HG02885 (cell line): Measurements from ENCODE around the gene CD3E.
"Not testable (repeated sequence)": the region's sequence is repeated elsewhere in the genome, so short reads cannot be mapped to it uniquely, and the experiment has no call there.

Source experiments
- ATAC-seq: cut with Tn5 transposase; IDR thresholded peaks from one replicate; pipeline ENCODE4 v1.9.1; 2021; ENCODE audit warnings: mild to moderate bottlenecking; ENCODE audit not compliant: unreplicated experiment, poor library complexity

CD3E gene

DNA sequence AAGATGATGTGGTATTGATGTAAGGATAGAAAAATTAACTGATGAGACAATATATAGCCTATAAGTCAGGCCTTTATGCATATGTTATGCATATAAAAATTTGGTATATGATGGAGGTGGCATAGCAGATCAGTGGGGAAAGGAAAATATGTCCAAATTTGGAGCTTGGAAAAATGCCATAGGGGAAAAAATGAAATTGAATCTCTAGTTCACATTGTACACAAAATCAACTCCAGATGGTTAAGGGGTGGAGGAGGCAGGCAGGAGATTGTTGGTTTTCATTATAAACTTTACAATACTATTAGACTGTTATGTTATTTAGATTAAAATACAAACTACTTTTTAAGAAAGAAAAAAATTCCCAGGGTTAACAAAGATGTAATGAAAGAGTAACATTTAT is 15.1 kb upstream of the CD3E start:
- ATAC-seq, result no peak

DNA sequence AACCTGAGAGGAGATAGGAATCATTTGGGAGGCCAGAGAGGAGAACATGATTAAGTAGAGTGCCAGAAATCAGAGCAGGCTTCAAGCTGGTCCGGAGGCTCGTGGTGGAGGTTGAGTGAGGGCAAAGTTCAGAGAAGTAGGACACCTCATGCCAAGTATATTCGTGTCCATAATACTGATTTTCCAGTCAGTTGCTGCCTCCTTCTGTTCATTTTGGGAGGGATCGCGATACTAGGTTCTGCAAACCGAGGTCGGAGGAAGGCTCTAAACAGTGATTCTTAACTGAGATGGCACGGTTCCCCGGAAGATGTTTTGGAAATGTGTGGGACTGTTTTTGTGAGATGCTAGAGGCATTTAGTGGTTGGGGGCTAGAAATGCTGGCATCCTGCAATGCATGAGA is 13.6 kb upstream of the CD3E start:
- ATAC-seq, result no peak

DNA sequence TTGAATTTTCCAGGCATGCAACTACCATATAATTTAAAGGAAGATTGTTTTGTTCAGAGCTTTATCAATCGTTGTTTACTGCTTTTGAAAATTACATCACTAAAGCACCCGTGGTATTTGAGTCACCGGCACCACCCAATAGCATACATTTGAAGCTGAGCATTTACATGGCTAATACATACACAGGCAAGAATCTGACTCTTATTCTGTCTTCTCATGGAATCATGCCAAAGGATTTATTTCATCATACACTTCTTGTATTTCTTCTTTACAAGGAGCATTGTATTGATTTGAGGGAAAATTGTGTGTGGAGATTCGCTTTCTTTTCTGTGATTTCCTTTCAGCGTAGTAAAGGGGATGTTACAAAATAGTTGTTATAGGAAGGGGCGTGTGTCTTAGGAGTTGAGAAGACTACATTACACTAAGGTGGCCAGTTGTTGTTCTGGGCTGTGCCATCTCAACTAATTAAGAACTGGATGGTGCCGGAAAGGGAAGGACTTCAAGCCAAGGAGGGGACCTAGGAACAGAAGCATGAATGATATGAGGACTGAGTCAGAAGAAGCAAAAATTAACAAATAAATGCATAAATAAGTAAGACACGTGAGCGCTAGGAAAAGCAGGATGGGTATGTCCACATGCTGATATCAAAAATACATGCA is 12.9 kb upstream of the CD3E start:
- no peak for ATAC-seq

DNA sequence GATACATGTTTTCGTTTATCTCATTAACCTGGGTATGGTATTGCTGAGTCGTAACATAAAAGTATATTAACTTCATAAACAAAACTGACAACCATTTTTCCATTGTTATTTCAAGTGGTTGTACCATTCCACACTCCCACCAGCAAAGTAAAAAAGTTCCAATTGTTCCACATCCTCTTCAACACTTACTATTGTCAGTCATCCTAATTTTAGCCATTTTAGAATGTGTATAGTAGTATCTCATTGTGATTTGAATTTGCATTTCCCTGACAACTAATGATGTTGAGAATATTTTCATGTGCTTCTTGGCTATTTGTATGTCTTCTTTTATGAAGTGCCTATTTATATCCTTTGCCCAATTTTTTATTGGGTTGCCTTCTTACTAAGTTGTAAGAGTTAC is 10.5 kb upstream of the CD3E start:
- ATAC-seq, result no peak

DNA sequence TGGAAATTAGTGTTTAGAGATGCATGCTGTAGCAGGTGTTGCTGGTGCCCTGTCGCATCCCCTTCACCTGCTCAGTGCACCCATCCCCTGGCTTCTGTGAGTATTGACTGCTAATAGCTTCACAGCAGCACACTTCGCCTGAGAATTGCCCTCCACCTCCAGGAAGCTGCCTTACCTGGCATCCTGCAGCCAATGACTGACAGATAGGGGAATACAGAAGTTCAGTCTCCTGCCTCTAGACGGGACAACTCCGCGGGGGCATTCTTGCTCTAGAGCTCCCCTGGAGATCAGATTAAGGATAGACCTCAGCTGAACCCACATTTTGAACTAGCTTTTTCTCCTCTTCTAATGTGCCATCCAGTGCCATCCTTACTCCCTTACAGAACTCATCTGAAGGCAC is 9.3 kb upstream of the CD3E start:
- ATAC-seq, result no peak

DNA sequence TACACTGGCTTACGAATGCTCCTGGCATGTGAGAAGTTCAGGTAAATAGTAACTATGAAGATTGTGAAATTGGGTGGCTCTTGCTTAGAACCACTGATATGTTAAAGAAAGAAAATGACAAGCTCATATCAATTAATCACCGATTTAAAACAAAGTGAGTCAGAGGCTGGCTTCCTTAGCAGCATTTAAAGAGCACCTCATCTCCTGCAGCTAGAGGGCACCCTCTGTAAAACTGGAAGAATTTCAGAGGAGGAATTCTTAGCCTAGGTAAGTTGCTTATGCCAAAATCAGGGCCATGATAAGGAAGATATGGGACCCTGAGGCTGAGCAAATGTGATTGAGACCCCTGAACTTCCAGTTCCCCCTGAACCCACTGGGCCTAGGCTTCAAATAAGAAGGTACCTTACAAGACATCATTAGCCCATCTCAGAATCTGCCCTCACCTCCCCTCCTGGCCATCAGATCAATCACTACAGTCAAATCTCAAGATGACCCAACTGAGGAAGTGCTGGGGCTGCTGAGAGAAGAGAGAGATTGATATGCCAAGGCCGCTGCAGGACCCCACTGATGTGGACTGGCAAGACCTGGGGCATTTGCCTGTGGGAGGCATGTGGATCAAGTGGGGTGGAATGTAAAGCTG is 8.6 kb upstream of the CD3E start:
- ATAC-seq, result no peak

DNA sequence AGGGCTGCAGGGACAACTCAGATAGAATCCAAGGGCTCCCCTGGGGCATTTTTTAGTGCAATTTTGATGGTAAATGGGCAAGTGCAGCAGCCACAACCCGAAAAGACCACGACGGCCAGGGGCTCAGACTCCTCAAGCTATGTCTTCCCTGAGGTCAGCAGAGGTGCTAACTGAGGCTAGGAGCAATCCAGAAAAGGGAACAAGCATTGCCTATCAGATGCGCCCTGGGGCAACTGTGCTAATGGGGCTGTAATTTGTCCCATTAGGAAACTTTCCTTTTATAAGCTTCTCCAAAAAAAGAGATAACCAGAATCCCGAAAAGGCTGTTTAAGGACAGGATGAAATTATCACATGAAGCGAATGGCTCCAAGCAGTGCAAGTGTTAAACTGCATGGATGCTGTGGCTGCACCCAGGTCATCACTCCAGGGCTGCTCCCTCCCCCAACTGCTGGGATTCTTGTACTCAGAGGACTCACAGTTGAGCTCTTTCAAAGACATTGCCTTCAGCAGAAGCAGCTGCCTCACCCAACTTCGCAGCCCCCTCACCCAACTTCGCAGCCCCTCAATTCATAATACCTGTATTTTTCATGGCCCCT is 2.8 kb upstream of the CD3E start:
- ATAC-seq, result no peak

DNA sequence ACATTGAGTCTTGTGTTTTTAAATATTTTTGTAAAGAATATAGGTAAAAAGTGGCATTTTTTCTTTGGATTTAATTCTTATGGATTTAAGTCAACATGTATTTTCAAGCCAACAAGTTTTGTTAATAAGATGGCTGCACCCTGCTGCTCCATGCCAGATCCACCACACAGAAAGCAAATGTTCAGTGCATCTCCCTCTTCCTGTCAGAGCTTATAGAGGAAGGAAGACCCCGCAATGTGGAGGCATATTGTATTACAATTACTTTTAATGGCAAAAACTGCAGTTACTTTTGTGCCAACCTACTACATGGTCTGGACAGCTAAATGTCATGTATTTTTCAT is 333 bp upstream of the CD3E start:
- no peak for ATAC-seq

DNA sequence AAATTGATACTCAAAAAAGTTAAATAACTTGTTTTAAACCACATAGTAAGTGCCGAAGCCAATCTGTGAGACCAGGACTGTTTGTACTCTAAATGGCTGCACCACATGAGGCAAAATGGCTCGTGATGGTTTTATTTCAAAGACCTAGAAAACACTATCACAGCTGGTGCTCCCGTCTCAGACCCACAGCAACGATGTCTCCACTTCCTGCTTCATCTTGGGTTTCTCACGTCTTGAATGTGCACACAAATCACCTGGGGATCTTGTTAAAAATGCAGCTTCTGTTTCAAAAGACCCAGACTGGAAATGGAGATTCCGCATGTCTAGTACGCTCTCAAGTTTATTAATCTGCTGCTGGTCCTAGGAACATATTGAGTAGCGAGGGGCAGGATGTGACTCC is 1.2 kb downstream of the CD3E start:
- no peak for ATAC-seq

DNA sequence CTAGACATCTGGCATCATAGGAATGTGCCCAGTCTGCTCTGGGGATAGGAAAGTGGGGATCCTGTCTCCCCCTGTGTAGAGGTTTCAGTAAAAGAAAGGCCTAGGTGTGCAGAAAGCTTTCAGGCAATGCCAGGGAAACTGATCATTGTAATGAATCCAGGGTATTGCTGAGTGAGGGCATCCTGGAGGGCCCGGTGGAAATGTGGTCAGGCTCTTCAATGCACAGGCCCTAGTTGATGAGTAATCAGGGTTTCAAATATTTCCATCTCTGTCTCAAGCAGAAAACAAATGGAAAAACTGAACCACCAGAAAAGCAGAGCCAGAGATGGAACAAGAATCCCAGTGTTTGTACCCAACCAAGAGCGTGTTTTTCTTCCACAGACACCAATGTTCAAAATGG is 2.0 kb downstream of the CD3E start:
- no peak for ATAC-seq

DNA sequence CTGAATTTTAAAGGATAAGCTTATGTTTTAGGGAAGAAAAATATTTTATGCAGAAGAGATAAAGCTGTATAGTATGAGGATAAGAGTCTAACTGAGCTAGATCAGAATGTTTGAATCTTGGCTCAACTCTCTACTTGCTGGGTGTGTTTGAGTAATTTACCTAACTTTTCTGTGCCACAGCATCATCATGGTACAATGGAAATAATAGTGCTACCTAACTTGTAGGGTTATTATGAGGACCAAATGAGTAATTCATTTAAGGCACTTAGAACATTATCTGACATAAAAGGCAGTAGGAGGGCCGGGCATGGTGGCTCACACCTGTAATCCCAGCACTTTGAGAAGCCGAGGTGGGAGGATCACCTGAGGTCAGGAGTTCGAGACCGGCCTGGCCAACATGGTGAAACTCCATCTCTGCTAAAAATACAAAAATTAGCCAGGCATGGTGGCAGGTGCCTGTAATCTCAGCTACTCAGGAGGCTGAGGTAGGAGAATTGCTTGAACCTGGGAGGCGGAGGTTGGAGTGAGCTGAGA is 4.5 kb downstream of the CD3E start:
- not testable (repeated sequence) for ATAC-seq

DNA sequence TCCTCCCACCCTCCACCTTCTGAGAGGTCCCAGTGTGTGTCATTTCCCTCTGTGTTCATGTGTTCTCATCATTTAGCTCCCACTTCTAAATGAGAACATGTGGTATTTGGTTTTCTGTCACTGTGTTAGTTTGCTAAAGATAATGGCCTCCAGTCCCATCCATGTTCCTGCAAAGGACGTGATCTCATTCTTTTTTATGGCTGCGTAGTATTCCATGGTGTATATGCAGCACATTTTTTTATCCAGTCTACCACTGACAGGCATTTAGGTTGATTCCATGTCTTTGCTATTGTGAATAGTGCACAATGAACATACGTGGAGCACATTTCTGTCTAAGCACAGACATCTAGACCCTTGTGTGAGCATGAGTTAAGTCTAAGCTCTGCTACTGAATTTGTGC is 5.7 kb downstream of the CD3E start:
- no peak for ATAC-seq

DNA sequence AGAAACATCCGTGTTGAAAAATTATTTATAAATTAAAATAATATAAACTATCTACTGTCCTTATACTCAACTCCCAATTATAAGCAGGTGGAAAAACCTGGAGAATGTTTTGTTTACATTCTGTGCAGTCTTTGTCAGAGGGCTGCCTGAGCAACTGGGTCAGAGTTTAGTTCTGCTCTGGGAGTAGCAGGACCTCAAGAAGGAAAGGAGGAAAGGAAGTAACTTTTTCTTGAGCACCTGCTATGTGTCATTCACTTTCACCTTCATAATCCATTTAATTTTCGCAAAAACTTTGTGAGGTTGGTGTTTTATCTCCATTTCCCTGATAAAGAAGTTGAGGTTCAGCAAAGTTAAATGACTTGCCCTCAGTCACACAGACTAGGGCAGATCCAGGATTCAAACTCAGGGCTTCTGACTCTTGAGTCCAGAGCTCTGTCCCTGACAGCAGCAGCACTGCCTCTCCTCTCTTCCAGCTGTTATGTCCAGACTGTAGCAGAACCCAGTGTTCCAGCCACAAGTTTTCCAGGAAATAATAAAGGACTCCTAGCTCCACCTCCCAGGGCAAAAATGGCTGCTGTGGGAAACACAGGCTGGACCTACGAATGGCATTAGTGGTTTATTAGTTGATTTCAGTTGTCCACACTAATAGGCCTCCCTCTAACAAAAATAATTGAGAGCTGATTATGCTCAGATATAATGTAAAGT is 6.4 kb downstream of the CD3E start:
- ATAC-seq, result no peak

DNA sequence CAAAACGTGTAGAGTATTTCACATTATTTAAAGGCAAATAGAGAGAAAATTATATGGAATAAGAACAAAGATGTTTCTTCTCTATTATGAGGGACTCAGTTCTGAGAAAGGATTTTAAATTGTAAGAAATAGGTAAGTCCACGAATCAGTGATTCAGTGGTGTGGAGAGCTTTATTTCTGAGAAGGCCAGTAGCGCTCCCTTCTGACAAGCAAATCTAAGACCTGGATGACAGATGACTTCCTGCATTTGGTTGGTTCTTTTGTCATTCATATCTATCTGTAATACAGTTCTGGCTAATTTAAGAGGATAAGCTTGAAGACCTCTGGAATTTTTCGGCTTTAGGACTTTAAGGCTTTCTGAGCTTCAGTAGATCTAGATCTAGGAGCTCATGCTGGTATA is 7.0 kb downstream of the CD3E start:
- ATAC-seq, result no peak

DNA sequence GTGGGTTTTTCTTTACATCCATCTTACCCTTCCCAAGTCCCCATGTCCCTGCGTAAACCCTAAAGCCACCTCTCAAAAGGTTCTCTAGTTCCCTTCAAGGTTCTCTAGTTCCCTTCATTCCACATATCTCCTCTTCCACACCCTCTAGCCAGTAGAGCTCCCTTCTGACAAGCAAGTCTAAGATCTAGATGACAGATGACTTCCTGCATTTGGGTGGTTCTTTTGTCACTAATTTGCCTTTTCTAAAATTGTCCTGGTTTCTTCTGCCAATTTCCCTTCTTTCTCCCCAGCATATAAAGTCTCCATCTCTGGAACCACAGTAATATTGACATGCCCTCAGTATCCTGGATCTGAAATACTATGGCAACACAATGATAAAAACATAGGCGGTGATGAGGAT is 7.8 kb downstream of the CD3E start:
- no peak for ATAC-seq

DNA sequence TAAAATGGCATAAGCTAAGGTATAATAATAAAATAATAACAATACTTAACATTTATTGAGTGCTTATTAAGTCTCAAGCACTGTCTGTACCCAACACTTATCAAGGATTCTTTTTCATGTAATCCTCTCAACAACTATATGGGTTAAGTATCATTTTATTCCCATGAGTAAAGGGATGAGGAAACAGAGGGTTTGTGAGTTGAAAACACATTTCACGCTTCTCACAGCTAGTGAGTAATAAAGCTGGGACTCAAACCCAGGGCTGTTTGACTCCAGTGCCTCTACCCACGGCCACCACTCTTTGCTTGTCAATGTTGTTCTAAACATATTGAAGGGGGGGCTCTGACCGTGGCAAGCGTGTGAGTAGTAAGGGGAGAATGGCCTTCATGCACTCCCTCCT is 8.7 kb downstream of the CD3E start:
- ATAC-seq, result no peak

DNA sequence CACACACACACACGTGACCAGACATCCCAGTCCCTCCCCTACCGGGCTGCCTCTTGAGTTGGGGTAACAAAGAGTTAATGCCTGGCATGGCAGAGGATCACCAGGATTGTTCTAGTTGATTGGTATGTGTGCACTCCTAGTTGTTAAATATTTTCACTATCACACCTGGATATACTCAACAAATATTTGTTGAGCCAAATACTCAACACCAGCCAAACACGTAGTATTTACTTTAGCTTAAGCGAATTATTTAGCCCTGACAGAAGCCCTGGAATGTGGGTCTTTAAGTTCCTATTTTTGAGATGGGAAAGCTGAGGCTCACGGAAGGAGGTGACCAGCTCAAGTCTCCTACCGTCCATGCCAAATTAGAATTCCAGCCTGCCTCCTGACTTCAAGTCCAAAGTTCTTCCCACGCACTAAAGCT is 10.5 kb downstream of the CD3E start:
- no peak for ATAC-seq

DNA sequence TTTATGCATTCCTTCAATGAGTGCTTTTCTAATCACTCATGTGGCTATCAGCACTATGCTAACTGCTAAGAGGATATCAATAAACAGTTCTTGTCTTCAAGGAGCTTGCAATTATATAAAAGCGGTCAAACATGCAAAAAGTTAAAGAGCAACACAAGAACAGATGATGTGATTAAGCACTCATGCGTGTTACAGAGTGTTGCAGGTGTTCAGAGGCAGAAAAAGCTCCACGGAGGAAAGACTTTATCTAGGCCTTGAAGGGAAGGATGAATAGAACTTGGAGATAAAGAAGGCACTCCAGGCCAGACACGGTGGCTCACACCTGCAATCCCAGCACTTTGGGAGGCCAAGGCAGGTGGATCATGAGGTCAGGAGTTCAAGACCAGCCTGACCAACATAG is 13.6 kb downstream of the CD3E start:
- no peak for ATAC-seq

DNA sequence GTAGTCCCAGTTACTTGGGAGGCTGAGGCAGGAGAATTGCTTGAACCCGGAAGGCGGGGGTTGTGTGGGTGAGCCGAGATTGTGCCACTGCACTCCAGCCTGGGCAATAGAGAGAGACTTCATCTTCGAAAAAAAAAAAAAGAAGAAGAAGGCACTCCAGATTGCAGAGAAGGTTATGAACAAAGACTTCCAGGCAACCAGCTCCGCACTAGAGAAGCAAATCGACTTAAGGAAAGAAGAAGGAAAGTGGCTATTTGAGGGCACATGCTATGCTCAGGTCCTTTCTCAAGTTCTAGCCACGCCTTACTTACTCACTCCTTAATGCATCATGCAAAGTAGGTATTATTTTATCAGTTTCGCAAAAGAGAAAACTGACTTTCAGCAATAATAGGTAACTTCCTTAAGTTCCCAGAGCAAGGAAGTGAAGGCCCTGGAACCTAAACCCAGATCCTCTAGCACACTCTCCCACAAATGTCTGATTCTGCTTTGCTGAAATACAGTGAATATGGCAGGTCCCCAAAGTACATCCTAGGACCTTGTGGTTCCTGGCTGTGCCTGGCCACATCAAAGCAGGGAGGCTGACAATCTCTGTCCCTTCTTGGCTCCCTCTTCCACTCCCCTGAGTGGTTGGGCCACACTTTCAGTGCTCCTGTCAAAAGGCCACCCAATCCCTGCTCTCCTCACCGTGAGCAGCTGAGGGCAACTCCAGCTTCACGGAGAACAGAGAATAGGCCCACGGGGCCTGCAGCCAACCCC is 14.2 kb downstream of the CD3E start:
- no peak for ATAC-seq

DNA sequence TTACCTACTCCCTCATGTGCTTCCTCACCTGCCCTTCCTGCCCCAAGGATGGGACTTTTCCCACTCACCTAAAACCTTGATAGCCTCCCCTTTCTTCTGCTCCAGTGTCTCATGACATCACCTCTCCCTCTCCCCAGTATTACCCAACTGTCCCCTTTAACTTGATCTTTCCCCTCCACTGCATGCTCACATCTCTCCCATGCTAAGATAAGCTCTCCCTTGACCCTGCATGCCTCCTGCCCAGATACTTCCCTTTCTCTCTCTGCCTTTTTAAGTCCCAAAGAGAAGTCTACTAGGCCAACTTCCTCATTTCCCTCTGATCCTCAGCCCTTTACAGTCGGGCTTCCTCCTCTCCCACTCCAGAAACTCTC is 14.8 kb downstream of the CD3E start:
- ATAC-seq, result no peak

DNA sequence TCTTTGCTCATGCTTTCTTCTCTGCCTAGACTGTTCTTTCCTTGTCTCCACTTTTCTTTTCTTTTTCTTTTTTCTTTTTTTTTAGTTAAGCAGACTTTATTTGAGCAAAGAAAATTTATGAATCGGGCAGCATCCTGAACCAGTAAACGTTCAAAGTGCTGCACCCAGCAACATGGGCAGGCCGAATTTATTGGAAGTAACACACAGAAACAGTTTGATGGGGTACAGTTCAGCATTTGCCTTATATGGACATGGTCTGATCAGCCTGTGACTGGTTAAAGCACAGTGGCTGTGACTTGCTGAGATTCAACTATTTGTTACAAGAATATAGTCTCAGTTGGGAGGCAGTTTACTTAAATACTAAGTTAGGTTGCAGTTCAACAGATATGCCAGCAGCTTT is 16.0 kb downstream of the CD3E start:
- ATAC-seq, result no peak
